ENCODE data around the gene RIPOR2. TPM values are rescaled to one million over a fixed set of nuclear protein-coding genes. Genes with fewer than 3 reads are reported as not detected.
A peak's percentile ranks its signal among the peaks of the same experiment; 100 is the strongest.

RIPOR2 gene
- total and polyA plus RNA-seq, 10 of the 15 experiments (the other 5 are each of a cell fraction or from before 2014, with no cell fraction given) = 22.2 to 48.2 (median 34.7) TPM

- Histone ChIP-seq H3K27me3 (replicated peaks in 1 of 2; ENCODE audit: control insufficient read depth in 2 of 2, insufficient read depth in 2 of 2, low read length in 1 of 2) (no peaks in the 10 kb centered on the region), H4K20me1 (ENCODE audit: control insufficient read depth, insufficient read depth) (no peaks in the 10 kb centered on the region), H3K9me3 (replicated peaks; ENCODE audit: control insufficient read depth, insufficient read depth, low read length) (no peaks in the 10 kb centered on the region; the same call in 2 of the 3 replicates), H3K27ac (ENCODE audit: control insufficient read depth, insufficient read depth) (peak overlapping the region; percentile 34; the same call in 1 of the 2 replicates), H3K4me2 (ENCODE audit: control insufficient read depth, insufficient read depth) (peak overlapping the region; percentile 83; the same call in 1 of the 2 replicates), H3K9ac (ENCODE audit: control insufficient read depth, insufficient read depth, low read length) (no peak overlapping the region), H2AFZ (ENCODE audit: control insufficient read depth, low read depth, low read length) (no peak overlapping the region), H3K4me3 (no peak overlapping the region), H3K36me3 (ENCODE audit: control insufficient read depth in 2 of 2, insufficient read depth in 2 of 2, low read length in 1 of 2) (no peaks in the 10 kb centered on the region), H3K79me2 (ENCODE audit: control insufficient read depth, insufficient read depth, low read length) (peaks cover 54% of the 10 kb centered on the region), H3K4me1 (ENCODE audit: control insufficient read depth, insufficient read depth, low read length) (peaks cover 55% of the 10 kb centered on the region)
- BruUV-seq (replicated peaks) = no TSS peak
- intact Hi-C loops (cut with micrococcal nuclease; ENCODE audit: unreplicated experiment) (no loop called here), in situ Hi-C loops (cut with MboI) (no loop called here)
- no peak for ATAC-seq
- FAIRE-seq = no peak
- ChIA-PET CTCF (interaction anchor here (0.7 to 13.0 kb wide), 11 partner anchors 8 to 143 kb away, joined by 3 to 376 read pairs (median 6); no protein-coding TSS in a partner anchor), SMC1A (ENCODE audit: uncharacterized antibody, unreplicated experiment) (interaction anchor here (1.0 to 14.8 kb wide), 9 partner anchors 8 to 99 kb away, joined by 4 to 201 read pairs (median 11); no protein-coding TSS in a partner anchor), POLR2A (interaction anchor here (0.7 to 1.4 kb wide), 2 partner anchors 9 to 691 kb away, joined by 3 to 4 read pairs; no protein-coding TSS in a partner anchor), RAD21 (ENCODE audit: unreplicated experiment) (interaction anchor here (0.6 to 3.1 kb wide), 5 partner anchors 10 to 67 kb away, joined by 3 to 24 read pairs (median 17); partner anchors contain the start of gene RIPOR2)
- DNase-seq (ENCODE audit: low read depth, low spot score) = no peak
- 95% methylated on average over 3 of the region's 3 CpGs for WGBS (ENCODE audit: insufficient coverage, insufficient replicate concordance, low lambda C conversion rate, missing lambda C conversion rate)
- peak; percentile 36; the same call in 1 of the 2 replicates for TF ChIP-seq ATF7 (IDR thresholded peaks at IDR 0.05; ENCODE audit: low read depth)
- TF ChIP-seq, protein P1, sequence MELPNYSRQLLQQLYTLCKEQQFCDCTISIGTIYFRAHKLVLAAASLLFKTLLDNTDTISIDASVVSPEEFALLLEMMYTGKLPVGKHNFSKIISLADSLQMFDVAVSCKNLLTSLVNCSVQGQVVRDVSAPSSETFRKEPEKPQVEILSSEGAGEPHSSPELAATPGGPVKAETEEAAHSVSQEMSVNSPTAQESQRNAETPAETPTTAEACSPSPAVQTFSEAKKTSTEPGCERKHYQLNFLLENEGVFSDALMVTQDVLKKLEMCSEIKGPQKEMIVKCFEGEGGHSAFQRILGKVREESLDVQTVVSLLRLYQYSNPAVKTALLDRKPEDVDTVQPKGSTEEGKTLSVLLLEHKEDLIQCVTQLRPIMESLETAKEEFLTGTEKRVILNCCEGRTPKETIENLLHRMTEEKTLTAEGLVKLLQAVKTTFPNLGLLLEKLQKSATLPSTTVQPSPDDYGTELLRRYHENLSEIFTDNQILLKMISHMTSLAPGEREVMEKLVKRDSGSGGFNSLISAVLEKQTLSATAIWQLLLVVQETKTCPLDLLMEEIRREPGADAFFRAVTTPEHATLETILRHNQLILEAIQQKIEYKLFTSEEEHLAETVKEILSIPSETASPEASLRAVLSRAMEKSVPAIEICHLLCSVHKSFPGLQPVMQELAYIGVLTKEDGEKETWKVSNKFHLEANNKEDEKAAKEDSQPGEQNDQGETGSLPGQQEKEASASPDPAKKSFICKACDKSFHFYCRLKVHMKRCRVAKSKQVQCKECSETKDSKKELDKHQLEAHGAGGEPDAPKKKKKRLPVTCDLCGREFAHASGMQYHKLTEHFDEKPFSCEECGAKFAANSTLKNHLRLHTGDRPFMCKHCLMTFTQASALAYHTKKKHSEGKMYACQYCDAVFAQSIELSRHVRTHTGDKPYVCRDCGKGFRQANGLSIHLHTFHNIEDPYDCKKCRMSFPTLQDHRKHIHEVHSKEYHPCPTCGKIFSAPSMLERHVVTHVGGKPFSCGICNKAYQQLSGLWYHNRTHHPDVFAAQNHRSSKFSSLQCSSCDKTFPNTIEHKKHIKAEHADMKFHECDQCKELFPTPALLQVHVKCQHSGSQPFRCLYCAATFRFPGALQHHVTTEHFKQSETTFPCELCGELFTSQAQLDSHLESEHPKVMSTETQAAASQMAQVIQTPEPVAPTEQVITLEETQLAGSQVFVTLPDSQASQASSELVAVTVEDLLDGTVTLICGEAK (IDR thresholded peaks at IDR 0.05; ENCODE audit: borderline replicate concordance) = no peak
- TF ChIP-seq EZH2 (IDR thresholded peaks at IDR 0.05; ENCODE audit: borderline replicate concordance, control insufficient read depth, low read depth, low read length) = no peak
- no peak for TF ChIP-seq EED (IDR thresholded peaks at IDR 0.05; ENCODE audit: low read depth)
- TF ChIP-seq YBX1 (IDR thresholded peaks at IDR 0.05) = peak; percentile 46; the same call in 1 of the 2 replicates
- TF ChIP-seq DPF2 (IDR thresholded peaks at IDR 0.05) = no peak
- no peak for TF ChIP-seq TAF1 (IDR thresholded peaks at IDR 0.05; ENCODE audit: borderline replicate concordance, low read depth, low read length)
- no peak for TF ChIP-seq KLF5 (IDR thresholded peaks at IDR 0.05; ENCODE audit: partially characterized antibody)
- peak; percentile 97 for TF ChIP-seq HDGF (IDR thresholded peaks at IDR 0.05)
- TF ChIP-seq POLR2AphosphoS5 (IDR thresholded peaks at IDR 0.05; ENCODE audit: low read length) = no peak
- TF ChIP-seq NFXL1 (IDR thresholded peaks at IDR 0.05; ENCODE audit: borderline replicate concordance) = no peak
- 0 out of 2 replicates have a peak, but pooled peaks have one; percentile 23 for TF ChIP-seq IKZF1 (conservative IDR thresholded peaks at IDR 0.05)
- no peak for TF ChIP-seq POLR2AphosphoS2 (IDR thresholded peaks at IDR 0.05; ENCODE audit: low read depth, low read length)
- no peak for TF ChIP-seq BRCA1 (IDR thresholded peaks at IDR 0.05; ENCODE audit: low read depth, low read length)
- TF ChIP-seq ASH2L (IDR thresholded peaks at IDR 0.05; ENCODE audit: borderline replicate concordance, low read depth) = no peak
- no peak for TF ChIP-seq TARDBP (IDR thresholded peaks at IDR 0.05; ENCODE audit: borderline replicate concordance)
- peak; percentile 60; the same call in 1 of the 2 replicates for TF ChIP-seq NBN (IDR thresholded peaks at IDR 0.05)
- TF ChIP-seq NFYB (IDR thresholded peaks at IDR 0.05; ENCODE audit: insufficient read depth, low read depth, low read length) = no peak
- TF ChIP-seq, protein P2, sequence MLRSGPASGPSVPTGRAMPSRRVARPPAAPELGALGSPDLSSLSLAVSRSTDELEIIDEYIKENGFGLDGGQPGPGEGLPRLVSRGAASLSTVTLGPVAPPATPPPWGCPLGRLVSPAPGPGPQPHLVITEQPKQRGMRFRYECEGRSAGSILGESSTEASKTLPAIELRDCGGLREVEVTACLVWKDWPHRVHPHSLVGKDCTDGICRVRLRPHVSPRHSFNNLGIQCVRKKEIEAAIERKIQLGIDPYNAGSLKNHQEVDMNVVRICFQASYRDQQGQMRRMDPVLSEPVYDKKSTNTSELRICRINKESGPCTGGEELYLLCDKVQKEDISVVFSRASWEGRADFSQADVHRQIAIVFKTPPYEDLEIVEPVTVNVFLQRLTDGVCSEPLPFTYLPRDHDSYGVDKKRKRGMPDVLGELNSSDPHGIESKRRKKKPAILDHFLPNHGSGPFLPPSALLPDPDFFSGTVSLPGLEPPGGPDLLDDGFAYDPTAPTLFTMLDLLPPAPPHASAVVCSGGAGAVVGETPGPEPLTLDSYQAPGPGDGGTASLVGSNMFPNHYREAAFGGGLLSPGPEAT (IDR thresholded peaks at IDR 0.05; ENCODE audit: low read depth) = 0 out of 2 replicates have a peak, but pooled peaks have one; percentile 12
Measured at GRCh38 chr6:24927277-24927955, 8.3 kb downstream of the RIPOR2 start.
